Stimulated activated CD8-positive, alpha-beta memory T cell treated with anti-CD3 and anti-CD28 coated beads, Interleukin-2, amount 100 ng/mL, for 1 hour (primary cell): ENCODE measurements around the gene LRRC37A2.
"Not testable (repeated sequence)": the region's sequence is repeated elsewhere in the genome, so short reads cannot be mapped to it uniquely, and the experiment has no call there.

Experiments used
- DNase-seq, 2 donors: peaks; one replicate each; pipeline ENCODE4 v3.0.0-alpha.2; 2020; ENCODE audit warnings: low read depth in 2 of 2

Gene LRRC37A2

GRCh38 chr17:46512168-46512567, at the start of gene LRRC37A2:
TSS of gene LRRC37A2 (plus strand) at chr17:46512468. CDS start at chr17:46512713, 245 bp downstream.
- DNase-seq: not testable (repeated sequence)

GRCh38 chr17:46467618-46468017, 44.6 kb upstream of the LRRC37A2 start:
- DNase-seq: not testable (repeated sequence)

- not testable (repeated sequence) for DNase-seq
These were observed 37.8 kb upstream of the LRRC37A2 start for GRCh38 chr17:46474489-46474888.

- DNase-seq: not testable (repeated sequence)
These were observed 36.7 kb upstream of the LRRC37A2 start for GRCh38 chr17:46475583-46475982.

- not testable (repeated sequence) for DNase-seq
These were observed 33.4 kb upstream of the LRRC37A2 start for GRCh38 chr17:46478823-46479222.

- not testable (repeated sequence) for DNase-seq
These were observed 31.0 kb upstream of the LRRC37A2 start for GRCh38 chr17:46481310-46481709.

- DNase-seq: not testable (repeated sequence)
These were observed 20.2 kb upstream of the LRRC37A2 start for GRCh38 chr17:46492021-46492420.

- not testable (repeated sequence) for DNase-seq
These were observed 12.7 kb upstream of the LRRC37A2 start for GRCh38 chr17:46499437-46500139.

- DNase-seq: not testable (repeated sequence)
These were observed 6.4 kb upstream of the LRRC37A2 start for GRCh38 chr17:46505896-46506295.

GRCh38 chr17:46534716-46535115, 22.4 kb downstream of the LRRC37A2 start:
- DNase-seq: not testable (repeated sequence)

- DNase-seq: not testable (repeated sequence)
These were observed 36.3 kb downstream of the LRRC37A2 start for GRCh38 chr17:46548607-46549006.

- not testable (repeated sequence) for DNase-seq
These were observed 46.9 kb downstream of the LRRC37A2 start for GRCh38 chr17:46559155-46559554.

GRCh38 chr17:46560048-46560447, 47.8 kb downstream of the LRRC37A2 start:
- not testable (repeated sequence) for DNase-seq

- not testable (repeated sequence) for DNase-seq
These were observed 54.0 kb downstream of the LRRC37A2 start for GRCh38 chr17:46566284-46566683.

GRCh38 chr17:46566980-46567379, 54.7 kb downstream of the LRRC37A2 start:
- not testable (repeated sequence) for DNase-seq

- not testable (repeated sequence) for DNase-seq
These were observed 59.5 kb downstream of the LRRC37A2 start for GRCh38 chr17:46571796-46572195.

GRCh38 chr17:46579083-46580075, 67.1 kb downstream of the LRRC37A2 start, which contains the start of gene ARL17A:
TSS of gene ARL17A (minus strand) at chr17:46579691. CDS start at chr17:46576322, 3,369 bp downstream.
- DNase-seq: peak; percentile 17 to 51

GRCh38 chr17:46580082-46580481, 67.8 kb downstream of the LRRC37A2 start:
- not testable (repeated sequence) for DNase-seq

GRCh38 chr17:46585444-46585843, 73.2 kb downstream of the LRRC37A2 start:
- not testable (repeated sequence) for DNase-seq

GRCh38 chr17:46590157-46591146, 78.2 kb downstream of the LRRC37A2 start, which contains the start of gene NSF:
TSS of gene NSF (plus strand) at chr17:46590669. CDS start at chr17:46590776, 107 bp downstream.
- DNase-seq: not testable (repeated sequence)

- DNase-seq: not testable (repeated sequence)
These were observed 79.1 kb downstream of the LRRC37A2 start for GRCh38 chr17:46591332-46591731.
